Neural cell (in vitro differentiated cells): ENCODE measurements around the gene SEC24C.

Source experiments
- EP300 ChIP-seq: fragments of 450-650 bp; conservative IDR thresholded peaks from 2 replicates; pipeline ENCODE4 v1.6.1; 2014; ENCODE audit warnings: antibody characterized with exemption, mild to moderate bottlenecking, moderate library complexity; ENCODE audit not compliant: poor library complexity, severe bottlenecking
- EZH2 ChIP-seq: fragments of 200-600, 300-800 bp; shearing (Covaris generic), sonication (generic); IDR thresholded peaks from 2 replicates; pipeline ENCODE4 v1.6.1; 2014; ENCODE audit warnings: antibody characterized with exemption, low read length, borderline replicate concordance, mild to moderate bottlenecking; ENCODE audit not compliant: insufficient read depth, poor library complexity, severe bottlenecking
- POLR2AphosphoS5 ChIP-seq: IDR thresholded peaks from 2 replicates; pipeline ENCODE4 v1.6.1; 2012
- RAD21 ChIP-seq: fragments of 450-650 bp; conservative IDR thresholded peaks from 2 replicates; pipeline ENCODE4 v1.6.1; 2014; ENCODE audit warnings: antibody characterized with exemption, mild to moderate bottlenecking, moderate library complexity
- REST ChIP-seq: IDR thresholded peaks from 2 replicates; pipeline ENCODE4 v1.6.1; 2012; ENCODE audit warnings: borderline replicate concordance
- TAF1 ChIP-seq: IDR thresholded peaks from 2 replicates; pipeline ENCODE4 v1.6.1; 2012; ENCODE audit warnings: low read depth
- TF ChIP-seq, protein P1 (sequence below): fragments of 450-650 bp; IDR thresholded peaks from 2 replicates; pipeline ENCODE4 v1.5.1; 2014; ENCODE audit warnings: antibody characterized with exemption, mild to moderate bottlenecking, moderate library complexity; ENCODE audit not compliant: poor library complexity, severe bottlenecking

GRCh38 chr10:73815719-73816030 lies 71.5 kb downstream of the SEC24C start:
- TF ChIP-seq, protein P1, sequence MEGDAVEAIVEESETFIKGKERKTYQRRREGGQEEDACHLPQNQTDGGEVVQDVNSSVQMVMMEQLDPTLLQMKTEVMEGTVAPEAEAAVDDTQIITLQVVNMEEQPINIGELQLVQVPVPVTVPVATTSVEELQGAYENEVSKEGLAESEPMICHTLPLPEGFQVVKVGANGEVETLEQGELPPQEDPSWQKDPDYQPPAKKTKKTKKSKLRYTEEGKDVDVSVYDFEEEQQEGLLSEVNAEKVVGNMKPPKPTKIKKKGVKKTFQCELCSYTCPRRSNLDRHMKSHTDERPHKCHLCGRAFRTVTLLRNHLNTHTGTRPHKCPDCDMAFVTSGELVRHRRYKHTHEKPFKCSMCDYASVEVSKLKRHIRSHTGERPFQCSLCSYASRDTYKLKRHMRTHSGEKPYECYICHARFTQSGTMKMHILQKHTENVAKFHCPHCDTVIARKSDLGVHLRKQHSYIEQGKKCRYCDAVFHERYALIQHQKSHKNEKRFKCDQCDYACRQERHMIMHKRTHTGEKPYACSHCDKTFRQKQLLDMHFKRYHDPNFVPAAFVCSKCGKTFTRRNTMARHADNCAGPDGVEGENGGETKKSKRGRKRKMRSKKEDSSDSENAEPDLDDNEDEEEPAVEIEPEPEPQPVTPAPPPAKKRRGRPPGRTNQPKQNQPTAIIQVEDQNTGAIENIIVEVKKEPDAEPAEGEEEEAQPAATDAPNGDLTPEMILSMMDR = no peak
- TF ChIP-seq REST (no peak), POLR2AphosphoS5 (no peak), EZH2 (no peak), TAF1 (no peak), EP300 (no peak), RAD21 (no peak)
